GM19099 (cell line): ENCODE measurements around the gene CWC27.

Source experiments
- POLR2A ChIP-seq: IDR thresholded peaks from 3 replicates; pipeline ENCODE4 v1.6.1; 2011; ENCODE audit warnings: low read depth; ENCODE audit not compliant: insufficient read length; ENCODE audit errors: extremely low read depth

CWC27 gene

GRCh38 chr5:64969578-64969977 lies 200.8 kb downstream of the CWC27 start:
- no peak for TF ChIP-seq POLR2A

GRCh38 chr5:64971513-64971912 lies 202.8 kb downstream of the CWC27 start:
- TF ChIP-seq POLR2A, result no peak

DNA sequence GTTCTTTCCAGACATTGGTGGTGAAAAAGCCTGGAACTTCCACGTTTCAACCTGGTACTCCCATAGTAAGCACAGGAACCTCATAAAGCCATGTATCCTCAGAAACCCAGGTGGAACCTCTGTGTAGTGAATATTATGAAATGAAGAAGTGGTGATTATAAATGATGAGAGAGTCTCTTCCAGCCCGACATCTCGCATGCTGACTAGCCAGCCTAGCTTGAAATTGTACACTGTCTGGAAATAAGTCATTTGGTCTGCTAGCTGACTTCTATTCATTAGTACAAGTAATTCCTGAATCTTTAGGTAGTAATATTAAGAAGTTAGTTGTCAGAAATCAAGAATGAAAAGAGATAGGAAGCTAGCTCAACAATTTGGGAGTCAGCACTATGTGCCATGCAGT lies 203.3 kb downstream of the CWC27 start:
- no peak for TF ChIP-seq POLR2A

GRCh38 chr5:64972591-64972990 lies 203.9 kb downstream of the CWC27 start:
- no peak for TF ChIP-seq POLR2A

GRCh38 chr5:64973215-64973614 lies 204.5 kb downstream of the CWC27 start:
- TF ChIP-seq POLR2A, result no peak

GRCh38 chr5:64977779-64978178 lies 209.0 kb downstream of the CWC27 start:
- TF ChIP-seq POLR2A, result no peak

- TF ChIP-seq POLR2A, result no peak
Measured at GRCh38 chr5:64978546-64978945, 209.8 kb downstream of the CWC27 start.

DNA sequence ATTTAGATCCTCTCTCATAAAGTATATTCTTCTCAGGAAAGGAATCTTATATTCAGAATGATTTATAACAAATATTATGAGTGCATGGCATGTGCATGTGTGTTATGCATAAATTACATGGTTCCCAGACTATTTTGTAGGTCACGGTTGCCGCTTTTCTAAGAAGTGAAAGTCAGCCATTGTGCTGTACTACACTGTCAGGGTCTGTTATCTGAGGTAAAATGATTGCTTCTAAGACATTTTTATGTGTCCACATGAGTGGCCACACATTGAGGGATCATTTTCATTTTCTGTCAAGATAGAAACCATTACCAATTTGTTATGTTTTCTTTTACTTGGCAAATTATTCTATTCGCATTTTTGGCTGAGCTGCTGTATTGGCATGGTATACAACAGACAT lies 210.8 kb downstream of the CWC27 start:
- no peak for TF ChIP-seq POLR2A

GRCh38 chr5:64980176-64980575 lies 211.4 kb downstream of the CWC27 start:
- no peak for TF ChIP-seq POLR2A

DNA sequence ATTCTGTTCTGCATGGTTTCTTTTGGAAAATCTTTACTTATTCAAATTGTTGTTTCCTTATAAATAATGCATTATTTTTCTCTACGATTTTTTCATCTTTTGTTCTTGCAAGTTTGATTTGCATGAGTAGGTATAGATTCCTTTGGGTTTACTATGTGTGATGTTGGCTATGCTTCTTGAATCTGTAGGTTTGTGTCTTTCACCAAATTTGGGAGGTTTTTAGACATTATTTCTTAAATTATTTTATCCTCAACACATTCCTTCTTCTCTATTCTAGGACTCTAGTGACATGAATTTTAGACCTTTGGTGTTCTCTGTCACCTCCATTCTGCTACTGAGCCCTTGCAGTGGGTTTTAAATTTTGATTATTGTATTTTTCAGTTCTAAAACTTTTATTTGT lies 219.0 kb downstream of the CWC27 start:
- TF ChIP-seq POLR2A, result no peak

GRCh38 chr5:65009207-65009606 lies 240.5 kb downstream of the CWC27 start:
- TF ChIP-seq POLR2A, result no peak

- no peak for TF ChIP-seq POLR2A
Measured at GRCh38 chr5:65010841-65011240, 242.1 kb downstream of the CWC27 start.

DNA sequence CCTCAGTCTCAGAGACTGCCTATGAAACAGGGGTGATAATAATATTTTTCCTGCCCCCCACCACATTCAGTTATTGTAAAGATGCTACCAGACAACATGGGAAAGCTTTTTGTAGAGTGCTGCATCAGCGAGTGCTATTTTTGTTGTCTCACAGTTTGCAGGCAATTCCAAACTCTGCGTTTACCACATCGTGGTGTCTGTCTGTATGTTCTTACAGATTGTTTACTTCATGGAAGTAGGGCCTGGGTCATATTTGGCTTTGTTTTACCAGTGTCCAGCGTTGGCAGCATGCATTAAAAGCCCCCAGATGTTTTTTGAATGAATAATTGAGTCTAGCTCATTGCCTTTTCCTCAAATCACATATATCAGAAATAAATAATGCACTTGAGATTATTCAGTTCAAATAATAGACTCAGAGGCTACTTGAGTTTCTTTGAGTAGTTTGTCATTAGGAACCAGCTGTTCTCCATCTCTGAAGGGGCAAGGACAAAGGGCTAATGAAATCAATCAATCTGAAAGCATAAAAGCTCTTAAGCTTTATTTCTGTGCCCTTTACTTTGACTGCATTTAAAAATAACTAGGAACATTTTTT lies 243.7 kb downstream of the CWC27 start:
- no peak for TF ChIP-seq POLR2A

- no peak for TF ChIP-seq POLR2A
Measured at GRCh38 chr5:65013166-65013565, 244.4 kb downstream of the CWC27 start.

- no peak for TF ChIP-seq POLR2A
Measured at GRCh38 chr5:65014769-65015168, 246.0 kb downstream of the CWC27 start.

DNA sequence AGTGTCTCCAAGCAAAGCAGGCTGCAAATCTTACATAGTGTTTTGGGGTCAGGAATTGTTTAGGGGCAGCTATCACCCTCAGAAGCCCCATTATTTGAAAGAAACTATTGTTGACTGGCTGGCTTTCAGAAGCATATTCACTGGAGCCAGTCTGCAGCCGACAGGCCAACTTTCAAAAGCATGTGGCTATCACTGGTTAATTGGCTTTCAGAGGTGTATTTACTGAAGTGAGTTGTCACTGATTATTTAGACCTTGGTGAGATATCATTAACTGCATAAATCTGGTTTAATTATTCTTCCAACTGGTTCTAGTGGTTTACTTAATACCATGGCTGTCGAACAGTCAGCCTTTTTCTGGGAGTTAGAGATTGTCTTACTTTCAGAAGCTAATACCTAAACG lies 247.0 kb downstream of the CWC27 start:
- TF ChIP-seq POLR2A, result no peak

- TF ChIP-seq POLR2A, result no peak
Measured at GRCh38 chr5:65017636-65018035, 248.9 kb downstream of the CWC27 start.
